HG02571 (cell line): ENCODE results near the gene KCNMB4.
"Not testable (repeated sequence)": the region's sequence is repeated elsewhere in the genome, so short reads cannot be mapped to it uniquely, and the experiment has no call there.

Source experiments
- ATAC-seq: cut with Tn5 transposase; IDR thresholded peaks from one replicate; pipeline ENCODE4 v1.9.1; 2021; ENCODE audit warnings: mild to moderate bottlenecking, moderate library complexity; ENCODE audit not compliant: unreplicated experiment

The KCNMB4 gene

GRCh38 chr12:70367258-70368141 is 1.4 kb downstream of the KCNMB4 start:
- ATAC-seq = no peak

GRCh38 chr12:70372881-70373280 is 6.8 kb downstream of the KCNMB4 start:
- ATAC-seq = no peak

DNA sequence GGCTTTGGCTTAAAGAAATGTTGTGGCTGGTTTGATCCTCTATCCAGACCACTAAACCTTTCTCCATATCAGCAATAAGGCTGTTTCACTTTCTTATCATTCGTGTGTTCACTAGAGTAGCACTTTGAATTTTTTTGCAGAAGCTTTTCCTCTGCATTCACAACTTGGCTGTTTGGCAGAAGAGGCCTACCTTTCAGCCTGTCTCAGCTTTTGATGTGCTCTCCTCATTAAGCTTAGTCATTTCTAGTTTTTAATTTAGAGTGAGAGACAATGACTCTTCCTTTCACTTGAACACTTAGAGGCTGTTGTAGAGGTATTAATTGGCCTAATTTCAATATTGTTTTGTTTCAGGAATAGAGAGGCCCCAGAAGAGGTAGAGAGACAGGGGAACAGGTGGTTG is 13.8 kb downstream of the KCNMB4 start:
- ATAC-seq = no peak

DNA sequence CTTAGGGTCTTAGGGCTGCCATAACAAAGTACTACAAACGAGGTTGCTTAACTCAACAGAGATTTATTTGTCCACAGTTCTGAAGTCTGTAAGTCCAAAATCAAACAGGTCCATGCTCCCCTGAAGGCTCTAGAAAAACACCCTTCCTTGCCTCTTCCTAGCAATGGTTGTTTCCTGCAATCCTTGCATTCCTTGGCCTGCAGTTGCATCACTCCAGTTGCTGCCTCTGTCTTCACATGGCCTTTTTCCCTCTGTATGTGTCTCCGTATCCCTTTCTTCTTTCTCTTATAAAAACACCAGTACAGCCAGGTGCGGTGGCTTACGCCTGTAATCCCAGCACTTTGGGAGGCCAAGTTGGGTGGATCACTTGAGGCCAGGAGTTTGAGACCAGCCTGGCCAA is 17.4 kb downstream of the KCNMB4 start:
- no peak for ATAC-seq

- no peak for ATAC-seq
Observed at GRCh38 chr12:70383886-70384285, 17.8 kb downstream of the KCNMB4 start.

- no peak for ATAC-seq
Observed at GRCh38 chr12:70386771-70387170, 20.7 kb downstream of the KCNMB4 start.

DNA sequence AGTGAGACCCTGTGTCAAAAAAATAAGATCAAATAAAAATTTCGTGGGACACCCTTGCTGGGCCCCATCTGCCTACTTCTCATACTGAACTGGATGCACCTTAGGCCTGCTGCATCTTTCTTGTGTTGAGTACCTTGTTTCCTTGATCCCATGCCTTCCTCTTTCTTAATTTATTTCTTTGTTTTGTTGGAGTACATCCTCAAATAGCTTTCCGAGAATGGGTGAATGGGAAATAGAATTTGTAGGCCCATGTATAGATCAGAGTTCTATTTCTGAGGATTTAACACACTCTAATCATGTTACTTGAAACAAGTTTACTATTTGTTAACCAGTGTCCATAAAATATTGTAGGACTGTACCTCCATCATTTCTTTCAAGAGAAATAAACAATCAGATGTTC is 23.6 kb downstream of the KCNMB4 start:
- ATAC-seq = no peak

GRCh38 chr12:70392631-70393030 is 26.5 kb downstream of the KCNMB4 start:
- not testable (repeated sequence) for ATAC-seq

- ATAC-seq = no peak
Observed at GRCh38 chr12:70393787-70394499, 27.9 kb downstream of the KCNMB4 start.

DNA sequence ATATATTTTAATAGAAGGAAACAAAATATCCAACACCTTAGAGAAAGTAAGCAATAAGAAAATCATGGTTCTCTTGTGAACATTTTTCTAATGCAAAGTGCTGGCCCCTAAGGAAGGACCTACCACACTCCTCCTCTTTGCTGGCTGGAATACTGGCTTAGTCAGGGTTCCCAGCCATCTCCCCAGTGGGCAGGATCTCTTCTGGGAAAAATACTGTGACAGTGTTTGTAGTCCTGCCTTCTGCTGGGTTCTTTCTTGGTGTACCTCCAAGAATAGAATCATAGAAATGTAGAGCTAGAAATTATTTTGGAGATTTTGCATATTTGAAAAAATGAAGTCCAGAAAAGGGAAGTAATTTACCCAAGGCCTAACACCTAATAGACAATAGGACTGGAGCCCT is 31.9 kb downstream of the KCNMB4 start:
- no peak for ATAC-seq

- ATAC-seq = no peak
Observed at GRCh38 chr12:70398862-70399261, 32.8 kb downstream of the KCNMB4 start.

DNA sequence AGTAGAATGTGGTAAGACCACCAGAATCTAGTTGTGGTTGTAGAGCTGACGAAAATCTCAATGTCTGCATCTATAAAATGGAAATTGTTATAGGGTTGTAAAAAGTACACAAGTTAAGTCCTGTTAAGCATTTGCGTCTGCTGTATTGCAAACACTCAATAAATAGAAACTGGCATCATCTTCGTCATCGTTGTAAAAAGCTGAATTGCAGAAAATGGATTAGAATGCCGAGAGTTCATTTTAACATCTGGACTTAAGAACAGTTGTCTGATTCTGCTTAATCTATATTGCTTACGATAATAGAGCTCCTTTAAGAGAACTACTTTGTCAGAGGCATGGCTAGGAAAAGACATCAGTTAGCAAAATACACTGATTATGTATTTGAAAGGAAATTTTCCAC is 33.2 kb downstream of the KCNMB4 start:
- ATAC-seq = no peak

DNA sequence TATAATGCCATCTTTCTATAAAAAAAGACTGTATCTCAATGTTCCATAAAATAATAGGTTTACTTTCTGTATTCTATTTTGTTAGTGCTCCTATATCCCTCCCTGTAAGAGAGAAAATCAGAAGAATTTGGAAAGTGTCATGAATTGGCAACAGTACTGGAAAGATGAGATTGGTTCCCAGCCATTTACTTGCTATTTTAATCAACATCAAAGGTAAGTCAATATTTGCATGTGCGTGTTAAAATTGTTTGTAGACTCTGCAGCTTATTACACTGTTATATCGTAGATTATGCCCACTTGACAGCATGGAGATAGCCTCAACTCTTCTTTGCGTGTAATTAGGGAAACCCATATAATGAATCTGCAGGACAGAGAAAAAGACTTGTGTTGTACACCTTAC is 34.0 kb downstream of the KCNMB4 start:
- ATAC-seq = no peak

DNA sequence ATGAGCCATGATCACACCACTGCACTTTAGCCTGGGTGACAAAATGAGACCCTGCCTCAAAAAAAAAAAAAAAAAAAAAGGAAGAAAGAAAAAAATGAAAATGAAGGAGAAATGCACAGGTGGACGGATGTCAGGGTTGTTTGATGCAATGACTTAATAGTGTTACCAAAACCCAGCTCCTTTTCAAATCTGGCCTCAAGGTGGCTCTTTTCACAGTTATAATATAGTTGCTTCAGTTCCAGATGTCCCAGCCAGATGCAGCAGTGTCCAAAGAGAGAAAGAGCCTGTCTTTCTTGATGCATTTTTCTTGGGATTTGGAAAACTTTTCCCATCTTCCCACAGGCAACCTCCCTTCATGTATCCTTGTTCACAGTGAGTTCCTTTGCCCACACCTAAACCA is 36.5 kb downstream of the KCNMB4 start:
- ATAC-seq = no peak

DNA sequence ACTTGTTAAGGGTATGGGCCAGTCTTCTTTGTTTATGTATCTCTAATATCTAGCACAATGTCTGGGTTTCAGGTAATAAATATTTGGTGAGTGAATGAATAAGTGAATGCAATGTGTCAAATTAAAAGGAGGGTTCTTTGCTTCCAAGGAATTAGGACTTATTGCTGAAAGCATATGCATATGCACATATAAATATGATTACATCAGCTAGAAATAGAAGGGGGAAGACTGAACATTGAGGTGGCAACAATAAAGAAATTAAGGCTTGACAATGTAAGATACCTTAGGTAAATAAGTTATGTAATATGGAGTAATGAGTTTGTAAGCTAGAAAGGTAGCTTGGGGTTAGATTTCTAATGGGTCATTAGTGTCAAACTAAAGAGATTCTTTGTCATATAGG is 37.7 kb downstream of the KCNMB4 start:
- no peak for ATAC-seq

- no peak for ATAC-seq
Observed at GRCh38 chr12:70408004-70408790, 42.1 kb downstream of the KCNMB4 start.

DNA sequence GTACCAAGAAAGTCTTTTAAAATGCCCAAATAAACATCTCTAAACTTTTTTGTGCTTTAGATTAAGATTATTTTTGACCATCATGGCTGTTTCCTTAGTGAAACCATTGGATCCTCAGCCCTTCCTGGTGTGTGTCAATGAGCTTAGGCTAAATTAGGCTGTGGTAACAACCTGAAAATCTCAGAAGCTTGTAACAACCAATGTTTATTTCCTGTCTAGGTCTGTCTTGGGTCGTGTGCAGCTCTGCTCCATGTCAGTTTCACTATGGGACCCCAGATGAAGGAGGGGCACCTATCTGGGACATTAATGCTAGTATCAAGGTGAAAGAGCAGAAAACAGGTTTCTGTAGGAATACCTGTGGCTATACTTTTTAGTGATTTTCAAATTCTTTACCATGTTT is 49.9 kb downstream of the KCNMB4 start:
- ATAC-seq = no peak

- ATAC-seq = no peak
Observed at GRCh38 chr12:70417121-70417520, 51.0 kb downstream of the KCNMB4 start.

DNA sequence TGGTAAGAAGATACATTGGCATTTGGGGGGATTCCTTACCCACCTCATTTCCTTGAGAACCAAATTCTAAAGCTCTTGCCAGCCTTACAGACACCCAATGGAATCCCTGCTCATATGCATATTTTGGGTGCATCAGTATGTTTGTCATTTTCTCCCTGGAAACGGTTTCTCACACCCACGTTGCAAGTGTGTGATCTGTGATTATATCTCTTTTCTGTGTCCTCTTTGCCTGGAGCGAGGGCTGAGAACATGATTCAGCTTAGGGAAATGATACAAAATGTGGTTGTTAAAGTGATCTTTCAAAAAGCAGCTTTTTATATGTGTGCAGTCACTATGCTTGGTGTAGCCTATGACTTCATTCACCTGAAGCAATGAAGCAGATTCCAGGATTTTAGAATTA is 52.0 kb downstream of the KCNMB4 start:
- no peak for ATAC-seq

- no peak for ATAC-seq
Observed at GRCh38 chr12:70422631-70423030, 56.5 kb downstream of the KCNMB4 start.

DNA sequence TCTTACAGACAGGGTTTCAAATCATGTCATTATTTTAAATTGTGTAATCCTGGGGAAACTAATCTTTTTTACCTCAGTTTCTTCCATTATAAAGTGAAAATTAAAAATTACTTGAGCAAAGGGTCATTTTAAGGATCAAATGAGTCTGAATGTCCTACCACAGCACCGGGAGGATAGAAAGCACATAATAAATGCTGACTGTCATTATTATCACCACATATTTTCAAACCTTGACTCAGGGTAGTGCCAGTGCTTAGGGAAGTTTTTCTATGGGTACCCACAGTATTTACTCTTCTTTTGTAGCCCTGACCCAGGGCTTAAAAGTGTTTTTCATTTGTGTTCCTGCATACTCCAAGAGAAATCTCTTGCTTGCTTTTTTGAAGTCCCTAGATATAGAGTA is 60.5 kb downstream of the KCNMB4 start:
- ATAC-seq = no peak

DNA sequence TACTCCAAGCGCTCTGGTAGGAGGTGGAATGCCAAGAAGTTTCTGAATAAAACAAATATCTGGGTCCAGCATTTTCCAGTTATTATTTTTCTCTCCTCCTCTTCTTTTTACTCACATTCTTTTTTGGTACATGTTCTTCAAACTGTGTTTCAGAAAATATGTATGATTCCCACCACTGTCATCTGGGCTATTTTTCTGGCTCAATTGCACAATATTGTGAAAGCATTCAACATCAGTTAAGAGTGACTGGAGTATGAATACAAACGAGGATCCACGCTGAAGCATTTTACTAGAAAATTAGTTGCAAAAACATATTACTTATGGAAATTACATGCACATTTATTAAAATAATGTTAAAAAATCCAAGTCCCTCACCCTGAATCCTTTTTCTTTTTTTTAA is 61.5 kb downstream of the KCNMB4 start:
- no peak for ATAC-seq
